Measurements from ENCODE around the gene BTBD16.

BTBD16 gene

GRCh38 chr10:122248356-122249302 is 22.5 kb upstream of the BTBD16 start:
- no peak for DNase-seq

GRCh38 chr10:122249303-122249850 is 21.7 kb upstream of the BTBD16 start:
- DNase-seq: no peak

- DNase-seq: no peak
Measured at GRCh38 chr10:122249991-122250750, 20.9 kb upstream of the BTBD16 start.

DNA sequence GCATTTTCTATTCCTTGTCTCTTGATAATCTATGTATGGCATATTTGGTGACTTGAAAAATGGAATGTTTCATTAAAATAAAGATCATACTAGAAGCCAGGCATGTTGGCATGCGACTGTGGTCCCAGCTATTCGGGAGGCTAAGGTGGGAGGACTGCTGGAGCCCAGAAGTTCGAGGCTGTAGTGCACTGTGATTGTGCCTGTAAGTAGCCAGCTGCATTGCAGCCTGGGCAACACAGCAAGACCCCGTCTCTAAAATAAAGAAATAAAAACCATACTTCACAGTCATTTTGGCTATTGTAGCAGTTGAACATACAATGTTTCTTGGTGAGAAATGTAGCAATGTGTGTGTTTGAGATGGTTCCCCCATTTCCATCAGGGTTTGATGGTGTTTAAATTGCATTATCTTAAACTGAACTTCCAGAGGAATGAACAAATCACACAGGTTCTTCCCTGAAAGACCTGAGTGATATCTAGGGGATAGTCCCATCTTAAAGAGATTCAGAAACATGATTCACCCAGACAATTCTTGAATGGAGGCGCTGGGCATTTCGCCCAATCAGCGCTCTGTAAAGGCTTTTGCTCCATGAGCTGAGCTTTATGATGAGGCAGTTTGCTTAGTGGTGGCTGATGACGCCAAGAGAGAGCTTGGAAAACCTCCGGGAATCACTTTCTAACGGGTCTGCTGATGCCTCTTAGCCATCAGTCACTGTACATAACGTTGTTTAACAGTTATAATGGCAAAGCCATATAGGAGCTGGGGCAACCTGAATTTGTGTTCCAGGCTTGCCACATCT is 19.4 kb upstream of the BTBD16 start:
- DNase-seq: no peak

- no peak for DNase-seq
Measured at GRCh38 chr10:122252805-122253204, 18.3 kb upstream of the BTBD16 start.

DNA sequence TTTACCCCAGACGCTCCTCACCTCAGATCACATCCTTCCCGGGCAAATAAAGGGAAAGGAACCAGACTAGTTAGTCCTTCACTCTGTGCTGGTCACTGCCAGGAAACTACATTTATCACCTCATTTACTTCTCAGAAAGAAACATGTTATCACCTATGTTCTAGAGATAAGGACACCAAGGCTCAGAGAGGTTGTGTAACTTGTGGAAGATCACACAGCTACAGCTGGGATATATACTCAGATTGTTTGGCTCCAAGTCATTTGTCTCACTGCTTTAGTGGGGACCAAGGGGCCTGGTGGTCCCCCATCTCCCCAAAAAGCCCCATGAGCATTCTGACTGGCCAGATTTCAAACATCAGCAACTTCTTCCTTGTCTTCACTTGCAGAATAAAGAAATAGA is 17.5 kb upstream of the BTBD16 start:
- DNase-seq: no peak

DNA sequence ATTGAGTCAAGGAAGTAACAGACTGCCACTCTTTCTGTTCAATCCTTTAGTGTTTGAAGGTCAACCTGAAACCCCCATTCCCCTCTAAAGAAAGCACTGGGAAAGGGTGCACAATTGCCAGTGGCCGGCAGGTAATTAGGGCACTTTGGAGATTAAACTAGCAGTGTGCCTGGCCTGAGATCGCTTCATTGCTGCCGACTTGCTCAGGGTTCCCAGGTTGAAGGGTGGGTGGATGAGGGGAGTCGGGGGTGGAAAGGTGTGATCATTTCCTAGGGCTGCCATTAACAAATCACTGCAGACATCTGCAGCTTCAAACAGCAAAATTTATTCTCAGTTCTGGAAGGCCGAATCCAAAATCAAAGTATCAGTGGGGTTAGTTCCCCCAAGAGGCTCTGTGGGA is 16.3 kb upstream of the BTBD16 start:
- DNase-seq: no peak

GRCh38 chr10:122255509-122256301 is 15.4 kb upstream of the BTBD16 start:
- no peak for DNase-seq

- DNase-seq: no peak
Measured at GRCh38 chr10:122257041-122257440, 14.1 kb upstream of the BTBD16 start.

DNA sequence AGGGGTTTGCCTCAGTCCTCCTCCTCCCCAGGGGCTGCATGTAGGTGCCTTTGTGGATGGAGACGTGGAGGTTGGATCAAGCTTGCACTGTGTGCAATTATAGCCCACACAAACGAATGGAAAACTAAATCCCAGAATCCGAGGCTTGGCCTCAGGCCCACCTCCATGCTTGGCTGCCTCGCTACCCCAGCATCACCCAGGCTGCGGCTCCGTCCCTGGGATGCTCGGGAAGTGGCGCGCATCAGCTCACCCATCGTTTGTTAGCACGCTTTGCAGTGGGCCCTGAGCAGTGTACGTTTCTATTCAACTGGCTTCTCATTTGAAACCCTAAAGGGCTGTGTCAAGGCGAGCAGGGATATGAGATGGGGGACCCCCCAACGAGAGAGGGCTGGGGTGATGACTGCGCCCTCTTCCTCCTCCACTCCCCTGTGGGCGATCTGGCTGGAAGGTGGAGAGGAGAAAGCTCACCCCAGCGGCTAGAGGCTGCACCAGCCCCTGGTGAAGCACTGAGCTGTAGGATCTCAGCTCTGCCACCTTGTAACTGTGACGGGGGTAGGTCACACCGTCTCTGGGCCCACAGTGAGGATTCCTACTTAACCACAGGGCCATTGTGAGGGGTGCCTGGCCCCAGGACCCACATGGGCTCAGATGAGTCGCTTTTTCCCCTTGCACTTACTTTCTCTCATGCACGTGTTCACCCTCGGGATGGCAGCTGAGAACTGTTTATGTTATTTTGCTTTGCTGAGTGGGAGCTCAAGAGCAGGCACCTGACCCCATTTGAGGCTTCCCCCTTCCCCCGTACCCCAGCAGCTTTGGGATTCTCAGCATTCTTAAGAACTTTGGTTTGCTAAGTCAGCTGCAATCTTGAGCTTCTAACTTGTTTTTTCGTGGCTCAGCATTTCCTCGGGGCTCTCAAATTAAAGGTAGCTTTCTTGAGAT is 12.7 kb upstream of the BTBD16 start:
- no peak for DNase-seq

- DNase-seq: no peak
Measured at GRCh38 chr10:122259075-122259466, 12.0 kb upstream of the BTBD16 start.

DNA sequence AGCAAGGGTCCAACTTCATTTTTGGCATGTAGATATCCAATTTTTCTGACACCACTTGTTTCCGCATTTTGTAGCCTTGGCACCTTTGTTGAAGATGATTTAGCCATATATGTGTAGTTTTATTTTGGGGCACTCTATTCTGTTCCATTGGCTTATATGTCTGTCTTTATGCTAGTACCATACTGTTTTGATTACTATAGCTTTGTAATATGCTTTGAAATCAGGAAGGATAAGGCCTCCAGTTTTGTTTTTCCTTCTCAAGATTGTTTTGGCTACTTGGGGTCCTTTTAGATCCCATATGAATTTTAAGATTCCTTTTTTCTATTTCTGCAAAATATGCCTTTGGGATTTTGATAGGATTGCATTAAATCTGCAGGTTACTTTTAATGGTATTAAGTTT is 9.5 kb upstream of the BTBD16 start:
- DNase-seq: no peak

GRCh38 chr10:122263971-122264370 is 7.1 kb upstream of the BTBD16 start:
- no peak for DNase-seq

DNA sequence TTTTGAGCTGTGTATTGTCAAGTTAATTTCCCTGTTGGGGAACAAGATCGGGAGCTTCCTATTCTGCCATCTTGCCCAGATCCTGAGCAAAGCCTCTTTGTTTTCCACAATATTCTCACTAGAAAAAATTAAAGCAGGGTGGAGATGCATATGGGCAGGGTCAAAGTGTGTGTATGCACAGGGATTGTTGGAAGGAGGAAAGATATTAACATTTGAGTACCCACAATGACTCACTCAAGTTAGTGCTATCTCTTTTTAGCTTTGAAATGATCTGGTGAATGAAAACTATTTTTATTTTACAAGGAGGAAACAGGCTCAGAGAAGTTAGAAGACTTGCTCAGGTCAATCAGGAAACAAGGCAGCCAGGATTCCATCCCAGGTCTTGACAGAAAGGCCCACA is 6.7 kb upstream of the BTBD16 start:
- no peak for DNase-seq

DNA sequence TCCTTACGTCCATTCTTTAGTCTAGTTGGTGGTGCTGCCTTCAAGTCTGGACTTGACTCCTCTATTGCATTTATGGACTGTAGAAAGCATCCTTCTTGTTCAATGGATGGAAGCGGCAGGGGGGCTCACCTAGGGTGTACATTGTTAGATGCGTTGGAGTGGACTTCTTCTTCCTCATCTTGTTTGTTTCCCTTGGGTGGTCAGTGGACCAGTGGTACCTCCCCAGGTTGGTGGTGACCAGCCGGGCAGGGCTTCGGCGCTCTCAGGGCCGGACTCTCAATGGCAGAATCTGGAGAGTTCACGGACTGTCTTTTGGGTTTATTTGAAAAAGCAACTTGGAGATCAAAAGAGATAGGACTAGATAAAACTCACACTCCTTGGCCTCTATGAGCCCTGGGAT is 6.2 kb upstream of the BTBD16 start:
- DNase-seq: no peak

- no peak for DNase-seq
Measured at GRCh38 chr10:122265896-122266295, 5.2 kb upstream of the BTBD16 start.

DNA sequence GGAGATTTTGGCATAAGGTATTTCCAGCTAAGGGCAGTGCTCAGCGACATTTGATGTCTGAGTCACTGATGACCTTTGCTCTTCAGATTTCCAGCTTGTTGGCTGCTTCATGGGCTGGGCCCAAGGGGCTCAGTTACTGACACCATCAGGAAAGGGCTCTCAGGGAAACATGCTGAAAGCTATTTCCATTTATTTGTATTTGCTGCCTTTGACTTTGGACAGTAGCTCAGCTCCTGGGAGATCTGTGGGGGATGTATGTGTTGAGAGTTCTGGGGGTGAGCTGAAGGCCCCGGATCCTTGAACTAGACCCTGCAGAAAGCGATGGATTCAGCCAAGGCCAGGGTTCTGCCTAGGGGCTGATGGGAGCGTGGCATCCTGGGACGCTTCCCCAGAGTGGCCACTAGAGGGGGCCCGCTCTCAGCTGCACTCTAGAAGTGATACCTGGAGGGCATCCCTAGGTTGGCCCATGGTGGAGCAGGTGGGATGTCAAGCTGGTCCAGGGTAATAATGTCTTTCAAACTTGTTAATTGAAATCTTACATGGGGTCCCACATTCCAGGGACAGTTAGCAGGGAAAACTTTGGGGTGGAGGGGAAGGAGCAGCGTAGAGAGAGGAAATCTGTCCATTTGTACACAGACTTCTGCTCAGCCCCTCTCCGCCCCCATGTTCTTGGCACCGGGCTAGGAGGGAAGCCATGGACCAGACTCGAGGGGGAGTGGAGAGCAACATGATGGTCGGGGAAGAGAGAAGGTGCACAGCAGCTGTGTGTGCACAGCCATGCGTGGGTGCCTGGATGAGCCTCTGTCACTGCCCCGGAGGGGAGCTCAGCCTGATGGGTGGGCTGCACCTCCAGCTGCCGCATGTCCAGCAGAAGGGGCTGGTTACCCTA is 3.0 kb upstream of the BTBD16 start:
- no peak for DNase-seq

- DNase-seq: no peak
Measured at GRCh38 chr10:122269059-122269687, 1.9 kb upstream of the BTBD16 start.

GRCh38 chr10:122273966-122274545 is 3.0 kb downstream of the BTBD16 start:
- no peak for DNase-seq
